GM23338 (cell line): ENCODE results near the gene SYNE3. TPM values are rescaled to one million over a fixed set of nuclear protein-coding genes. Genes with fewer than 3 reads are reported as not detected.
A peak's percentile ranks its signal among the peaks of the same experiment; 100 is the strongest.

Source experiments
- ATAC-seq: fragments of 200-7000 bp; cut with Tn5 transposase; 3 replicates; pipeline ENCODE4 v1.9.1; 2020
- DNase-seq: peaks from one replicate; pipeline ENCODE4 v3.0.0-alpha.2; 2015; ENCODE audit warnings: low spot score
- H2AFZ ChIP-seq: fragments of 200-600 bp; sonication (generic); 2 replicates; pipeline ENCODE4 v1.8.0; 2016; ENCODE audit warnings: antibody characterized with exemption, mild to moderate bottlenecking, moderate library complexity
- H3F3A ChIP-seq: fragments of 200-600 bp; sonication (generic); replicated peaks from 2 replicates; pipeline ENCODE4 v1.8.0; 2017; ENCODE audit warnings: antibody characterized with exemption, mixed run types, low read depth
- H3K27ac ChIP-seq: fragments of 200-600 bp; sonication (generic); 2 replicates; pipeline ENCODE4 v1.6.1; 2016; ENCODE audit warnings: low read depth
- H3K27me3 ChIP-seq: fragments of 200-600 bp; sonication (generic); 2 replicates; pipeline ENCODE4 v1.8.0; 2016; ENCODE audit warnings: mild to moderate bottlenecking, mixed run types, moderate library complexity; ENCODE audit not compliant: insufficient read depth
- H3K36me3 ChIP-seq: fragments of 200-600 bp; sonication (generic); 2 replicates; pipeline ENCODE4 v1.8.0; 2016; ENCODE audit warnings: mild to moderate bottlenecking; ENCODE audit not compliant: insufficient read depth
- H3K4me1 ChIP-seq: fragments of 200-600 bp; sonication (generic); 2 replicates; pipeline ENCODE4 v1.8.0; 2016; ENCODE audit warnings: mild to moderate bottlenecking, moderate library complexity; ENCODE audit not compliant: insufficient read depth
- H3K4me2 ChIP-seq: fragments of 200-600 bp; sonication (generic); 2 replicates; pipeline ENCODE4 v1.7.1; 2017; ENCODE audit warnings: mixed run types
- H3K4me3 ChIP-seq: fragments of 200-600 bp; sonication (generic); 2 replicates; pipeline ENCODE4 v1.6.1; 2016; ENCODE audit warnings: mixed run types
- H3K79me2 ChIP-seq: fragments of 200-600 bp; sonication (generic); replicated peaks from 2 replicates; pipeline ENCODE4 v1.8.0; 2017; ENCODE audit warnings: mild to moderate bottlenecking; ENCODE audit not compliant: insufficient read depth
- H3K9me2 ChIP-seq: fragments of 200-600 bp; sonication (generic); 2 replicates; pipeline ENCODE4 v1.8.0; 2017; ENCODE audit not compliant: insufficient read depth
- H4K20me1 ChIP-seq: fragments of 200-600 bp; sonication (generic); replicated peaks from 2 replicates; pipeline ENCODE4 v1.8.0; 2017; ENCODE audit warnings: mild to moderate bottlenecking; ENCODE audit not compliant: insufficient read depth
- H3K27ac Mint-ChIP-seq: 2 replicates; pipeline ENCODE4 v1.8.0; 2020; ENCODE audit warnings: inconsistent platforms, mild to moderate bottlenecking, moderate library complexity, mixed read lengths
- H3K27me3 Mint-ChIP-seq: 3 replicates; pipeline ENCODE4 v1.8.0; 2022; ENCODE audit warnings: low read depth, mild to moderate bottlenecking, moderate library complexity, mixed read lengths, inconsistent platforms; ENCODE audit not compliant: insufficient read depth, poor library complexity
- H3K36me3 Mint-ChIP-seq: 3 replicates; pipeline ENCODE4 v1.8.0; 2021; ENCODE audit warnings: low read depth, mild to moderate bottlenecking, inconsistent platforms, moderate library complexity, mixed read lengths
- H3K4me1 Mint-ChIP-seq: 3 replicates; pipeline ENCODE4 v1.8.0; 2020; ENCODE audit warnings: mild to moderate bottlenecking, inconsistent platforms, mixed read lengths
- H3K4me3 Mint-ChIP-seq: 3 replicates; pipeline ENCODE4 v1.8.0; 2021; ENCODE audit warnings: moderate library complexity, mild to moderate bottlenecking, inconsistent platforms, mixed read lengths
- H3K9me3 Mint-ChIP-seq: 3 replicates; pipeline ENCODE4 v1.8.0; 2020; ENCODE audit warnings: moderate library complexity, mild to moderate bottlenecking, inconsistent platforms, mixed read lengths
- ETS1 ChIP-seq: IDR thresholded peaks from 2 replicates; pipeline ENCODE4 v1.6.1; 2016; ENCODE audit warnings: antibody characterized with exemption
- EZH2 ChIP-seq: fragments of 200-600 bp; sonication (generic); IDR thresholded peaks from one replicate; pipeline ENCODE4 v1.8.0; 2017; ENCODE audit warnings: antibody characterized with exemption, mild to moderate bottlenecking, low read depth; ENCODE audit not compliant: unreplicated experiment
- EZH2phosphoT487 ChIP-seq: fragments of 200-600 bp; sonication (generic); IDR thresholded peaks from one replicate; pipeline ENCODE4 v1.8.1; 2018; ENCODE audit warnings: antibody characterized with exemption; ENCODE audit not compliant: unreplicated experiment
- JUNB ChIP-seq: IDR thresholded peaks from one replicate; pipeline ENCODE4 v1.6.1; 2016; ENCODE audit warnings: antibody characterized with exemption; ENCODE audit not compliant: unreplicated experiment
- NANOG ChIP-seq: IDR thresholded peaks from 2 replicates; pipeline ENCODE4 v1.6.1; 2016; ENCODE audit warnings: antibody characterized with exemption, borderline replicate concordance
- ZNF114 ChIP-seq: fragments of 250-450 bp; sonication (Bioruptor Pico); IDR thresholded peaks from 2 replicates; pipeline ENCODE4 v1.5.0; 2020; ENCODE audit warnings: mild to moderate bottlenecking, moderate library complexity
- ZNF331 ChIP-seq: fragments of 250-450 bp; sonication (Bioruptor Pico); IDR thresholded peaks from 2 replicates; pipeline ENCODE4 v1.5.0; 2020; ENCODE audit warnings: low read depth, mild to moderate bottlenecking, moderate library complexity
- polyA plus RNA-seq: library from polyadenylated mRNA; unstranded; fragments of >200 nt; fragmentation: Nextera tagmentation; extraction: Ambion mirVana; gene quantifications from 2 replicates; pipeline ENCODE4 v1.2.1, GENCODE V29; 2016
- total RNA-seq: library from RNA; depleted of rRNA; stranded (reverse); fragments of >200 nt; shearing (Covaris generic); gene quantifications from 2 replicates; pipeline ENCODE4 v1.2.3, GENCODE V29; 2014
- TF ChIP-seq, protein P1 (sequence below), 2 experiments: fragments of 200-600 bp in 1 of 2; sonication (generic) in 1 of 2; conservative IDR thresholded peaks; 2 replicates each; pipeline versions ENCODE4 v1.5.1 to v1.6.1; 2016 to 2017; ENCODE audit warnings: antibody characterized with exemption in 2 of 2, low read depth in 2 of 2, mild to moderate bottlenecking in 2 of 2, moderate library complexity in 1 of 2
- TF ChIP-seq, protein P2 (sequence below): IDR thresholded peaks from one replicate; pipeline ENCODE4 v1.6.1; 2018; ENCODE audit warnings: antibody characterized with exemption; ENCODE audit not compliant: unreplicated experiment

SYNE3 gene
- total and polyA plus RNA-seq, 2 experiments from 2014 or later: 0.02 to 0.03 TPM

DNA sequence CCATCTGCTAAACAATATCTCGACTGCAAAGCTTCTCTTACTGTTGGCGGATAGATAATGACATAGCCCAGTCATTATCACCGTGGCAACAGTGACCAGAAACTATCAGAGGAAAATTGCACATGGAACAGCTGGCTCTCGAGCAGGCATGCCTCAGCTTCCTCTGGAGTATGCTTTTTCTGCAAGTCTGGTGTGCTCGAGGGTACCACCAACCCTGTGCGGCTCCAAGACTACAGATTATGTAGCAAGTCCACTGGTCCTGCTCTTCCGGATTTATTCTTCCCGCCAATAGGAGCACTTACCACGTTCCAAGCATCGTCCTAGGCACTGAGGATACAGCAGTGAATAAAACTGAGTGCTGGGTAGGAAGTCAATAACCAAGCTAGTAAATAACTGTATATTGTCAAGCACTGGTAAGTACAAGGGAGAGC is 17.0 kb upstream of the SYNE3 start:
- no peaks in the 10 kb centered on the region for H3F3A ChIP-seq
- H3K79me2 ChIP-seq: peaks cover 86% of the 10 kb centered on the region
- peaks cover 37% of the 10 kb centered on the region for H3K4me1 Mint-ChIP-seq
- no peaks in the 10 kb centered on the region for H3K9me3 Mint-ChIP-seq
- H3K36me3 ChIP-seq: 0 out of 2 replicates have a peak, but pooled peaks cover 12% of the 10 kb centered on the region
- no peak overlapping the region for H3K27ac Mint-ChIP-seq
- peaks cover 72% of the 10 kb centered on the region for H4K20me1 ChIP-seq
- no peak for ATAC-seq
- peak overlapping the region; percentile 98 for H3K4me3 ChIP-seq
- H3K27me3 ChIP-seq: no peaks in the 10 kb centered on the region
- TF ChIP-seq ZNF331 (CRISPR knock-in tag): no peak
- no peak for TF ChIP-seq ZNF114 (CRISPR knock-in tag)
- TF ChIP-seq, protein P1, sequence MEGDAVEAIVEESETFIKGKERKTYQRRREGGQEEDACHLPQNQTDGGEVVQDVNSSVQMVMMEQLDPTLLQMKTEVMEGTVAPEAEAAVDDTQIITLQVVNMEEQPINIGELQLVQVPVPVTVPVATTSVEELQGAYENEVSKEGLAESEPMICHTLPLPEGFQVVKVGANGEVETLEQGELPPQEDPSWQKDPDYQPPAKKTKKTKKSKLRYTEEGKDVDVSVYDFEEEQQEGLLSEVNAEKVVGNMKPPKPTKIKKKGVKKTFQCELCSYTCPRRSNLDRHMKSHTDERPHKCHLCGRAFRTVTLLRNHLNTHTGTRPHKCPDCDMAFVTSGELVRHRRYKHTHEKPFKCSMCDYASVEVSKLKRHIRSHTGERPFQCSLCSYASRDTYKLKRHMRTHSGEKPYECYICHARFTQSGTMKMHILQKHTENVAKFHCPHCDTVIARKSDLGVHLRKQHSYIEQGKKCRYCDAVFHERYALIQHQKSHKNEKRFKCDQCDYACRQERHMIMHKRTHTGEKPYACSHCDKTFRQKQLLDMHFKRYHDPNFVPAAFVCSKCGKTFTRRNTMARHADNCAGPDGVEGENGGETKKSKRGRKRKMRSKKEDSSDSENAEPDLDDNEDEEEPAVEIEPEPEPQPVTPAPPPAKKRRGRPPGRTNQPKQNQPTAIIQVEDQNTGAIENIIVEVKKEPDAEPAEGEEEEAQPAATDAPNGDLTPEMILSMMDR (conservative IDR thresholded peaks at IDR 0.05; ENCODE audit: low read depth in 2 of 2): no peak
- H3K27me3 Mint-ChIP-seq: peaks cover 7% of the 10 kb centered on the region
- H3K36me3 Mint-ChIP-seq: peaks cover 34% of the 10 kb centered on the region
- peak overlapping the region; percentile 97 for H3K4me2 ChIP-seq
- H3K9me2 ChIP-seq: no peaks in the 10 kb centered on the region
- no peak overlapping the region for H3K27ac ChIP-seq
- peak overlapping the region; percentile 95 for H3K4me3 Mint-ChIP-seq
- no peak overlapping the region for H2AFZ ChIP-seq
- peak; percentile 21 for DNase-seq
- peaks cover 30% of the 10 kb centered on the region for H3K4me1 ChIP-seq

DNA sequence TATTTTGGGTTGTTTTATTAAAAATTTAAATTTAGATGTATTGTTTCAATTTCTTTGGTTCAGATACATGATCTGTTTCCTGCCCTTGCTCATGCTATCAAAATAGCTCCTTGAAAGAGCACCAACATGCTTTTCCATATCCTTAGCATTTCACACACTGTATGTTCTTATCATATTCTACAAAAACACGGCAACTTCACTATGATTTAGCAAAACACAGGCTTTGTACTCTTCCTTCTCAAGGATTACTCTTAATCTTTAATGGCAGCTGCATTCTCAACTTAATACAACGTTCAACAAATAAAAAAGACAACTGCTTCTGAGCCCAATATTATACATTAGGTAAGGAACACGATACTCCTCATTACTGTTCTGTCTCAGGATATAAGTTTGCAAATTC is 15.5 kb upstream of the SYNE3 start:
- H3K36me3 ChIP-seq: 0 out of 2 replicates have a peak, but pooled peaks cover 12% of the 10 kb centered on the region
- Mint-ChIP-seq H3K4me1 (peaks cover 29% of the 10 kb centered on the region), H3K27me3 (peaks cover 7% of the 10 kb centered on the region), H3K9me3 (no peaks in the 10 kb centered on the region), H3K36me3 (peaks cover 34% of the 10 kb centered on the region), H3K4me3 (peak overlapping the region; percentile 95), H3K27ac (no peak overlapping the region)
- H3K27me3 ChIP-seq: no peaks in the 10 kb centered on the region
- peaks cover 30% of the 10 kb centered on the region for H3K4me1 ChIP-seq
- peaks cover 71% of the 10 kb centered on the region for H3K79me2 ChIP-seq
- peaks cover 61% of the 10 kb centered on the region for H4K20me1 ChIP-seq
- H2AFZ ChIP-seq: no peak overlapping the region
- peak overlapping the region; percentile 98 for H3K4me3 ChIP-seq
- H3K9me2 ChIP-seq: no peaks in the 10 kb centered on the region
- H3K4me2 ChIP-seq: peak overlapping the region; percentile 97
- H3F3A ChIP-seq: no peaks in the 10 kb centered on the region
- ATAC-seq: no peak
- DNase-seq: no peak
- no peak overlapping the region for H3K27ac ChIP-seq
- no peak for TF ChIP-seq EZH2phosphoT487
- TF ChIP-seq, protein P1 (conservative IDR thresholded peaks at IDR 0.05; ENCODE audit: low read depth in 2 of 2): no peak
- TF ChIP-seq EZH2: no peak
- no peak for TF ChIP-seq ZNF114 (CRISPR knock-in tag)
- TF ChIP-seq NANOG: no peak
- TF ChIP-seq JUNB: no peak
- TF ChIP-seq, protein P2, sequence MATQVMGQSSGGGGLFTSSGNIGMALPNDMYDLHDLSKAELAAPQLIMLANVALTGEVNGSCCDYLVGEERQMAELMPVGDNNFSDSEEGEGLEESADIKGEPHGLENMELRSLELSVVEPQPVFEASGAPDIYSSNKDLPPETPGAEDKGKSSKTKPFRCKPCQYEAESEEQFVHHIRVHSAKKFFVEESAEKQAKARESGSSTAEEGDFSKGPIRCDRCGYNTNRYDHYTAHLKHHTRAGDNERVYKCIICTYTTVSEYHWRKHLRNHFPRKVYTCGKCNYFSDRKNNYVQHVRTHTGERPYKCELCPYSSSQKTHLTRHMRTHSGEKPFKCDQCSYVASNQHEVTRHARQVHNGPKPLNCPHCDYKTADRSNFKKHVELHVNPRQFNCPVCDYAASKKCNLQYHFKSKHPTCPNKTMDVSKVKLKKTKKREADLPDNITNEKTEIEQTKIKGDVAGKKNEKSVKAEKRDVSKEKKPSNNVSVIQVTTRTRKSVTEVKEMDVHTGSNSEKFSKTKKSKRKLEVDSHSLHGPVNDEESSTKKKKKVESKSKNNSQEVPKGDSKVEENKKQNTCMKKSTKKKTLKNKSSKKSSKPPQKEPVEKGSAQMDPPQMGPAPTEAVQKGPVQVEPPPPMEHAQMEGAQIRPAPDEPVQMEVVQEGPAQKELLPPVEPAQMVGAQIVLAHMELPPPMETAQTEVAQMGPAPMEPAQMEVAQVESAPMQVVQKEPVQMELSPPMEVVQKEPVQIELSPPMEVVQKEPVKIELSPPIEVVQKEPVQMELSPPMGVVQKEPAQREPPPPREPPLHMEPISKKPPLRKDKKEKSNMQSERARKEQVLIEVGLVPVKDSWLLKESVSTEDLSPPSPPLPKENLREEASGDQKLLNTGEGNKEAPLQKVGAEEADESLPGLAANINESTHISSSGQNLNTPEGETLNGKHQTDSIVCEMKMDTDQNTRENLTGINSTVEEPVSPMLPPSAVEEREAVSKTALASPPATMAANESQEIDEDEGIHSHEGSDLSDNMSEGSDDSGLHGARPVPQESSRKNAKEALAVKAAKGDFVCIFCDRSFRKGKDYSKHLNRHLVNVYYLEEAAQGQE: no peak
- no peak for TF ChIP-seq ETS1
